K562 (cell line): Measurements from ENCODE around the gene POLL. TPM values are rescaled to one million over a fixed set of nuclear protein-coding genes. Genes with fewer than 3 reads are reported as not detected.

Source experiments
- GTF2B ChIP-seq: IDR thresholded peaks from 2 replicates; pipeline ENCODE4 v1.6.1; 2011; ENCODE audit not compliant: insufficient read length; ENCODE audit errors: extremely low read depth
- MXI1 ChIP-seq: IDR thresholded peaks from 2 replicates; pipeline ENCODE4 v1.6.1; 2011; ENCODE audit warnings: low read depth, mild to moderate bottlenecking, improper control_type of control experiment, low read length
- NCOA4 ChIP-seq: fragments of 450-650 bp; IDR thresholded peaks from 2 replicates; pipeline ENCODE4 v1.6.1; 2018; ENCODE audit warnings: mild to moderate bottlenecking; ENCODE audit not compliant: partially characterized antibody
- NFIC ChIP-seq: fragments of 450-650 bp; IDR thresholded peaks from 2 replicates; pipeline ENCODE4 v1.6.1; 2017; ENCODE audit warnings: mild to moderate bottlenecking, inconsistent platforms
- NR3C1 ChIP-seq: sonication (generic); formaldehyde crosslinking; IDR thresholded peaks from 2 replicates; pipeline ENCODE4 v1.8.1; 2022; ENCODE audit warnings: missing genetic modification reagents
- RFX5 ChIP-seq: IDR thresholded peaks from 2 replicates; pipeline ENCODE4 v1.6.1; 2011; ENCODE audit warnings: low read depth, mild to moderate bottlenecking, improper control_type of control experiment, low read length
- SMAD3 ChIP-seq: fragments of 450-650 bp; formaldehyde crosslinking; conservative IDR thresholded peaks from 2 replicates; pipeline ENCODE4 v1.4.0; 2020; ENCODE audit warnings: mild to moderate bottlenecking
- SMARCC2 ChIP-seq: fragments of 450-650 bp; IDR thresholded peaks from 2 replicates; pipeline ENCODE4 v1.6.1; 2017; ENCODE audit warnings: antibody characterized with exemption, moderate library complexity, mild to moderate bottlenecking, low read depth
- SRSF9 ChIP-seq: fragments of 200-400 bp; formaldehyde crosslinking; IDR thresholded peaks from 2 replicates; pipeline ENCODE4 v1.6.1; 2017; ENCODE audit warnings: low read depth, low read length, borderline replicate concordance
- TAF1 ChIP-seq: IDR thresholded peaks from 2 replicates; pipeline ENCODE4 v1.6.1; 2011; ENCODE audit warnings: mild to moderate bottlenecking, low read length, moderate library complexity; ENCODE audit not compliant: insufficient read depth, control insufficient read depth, severe bottlenecking; ENCODE audit errors: extremely low read depth
- TFAM ChIP-seq: fragments of 250-450 bp; sonication (Bioruptor Pico); conservative IDR thresholded peaks from 2 replicates; pipeline ENCODE4 v1.5.0; 2021; ENCODE audit warnings: mild to moderate bottlenecking, moderate library complexity
- UBTF ChIP-seq, 2 experiments: IDR thresholded peaks; 2 replicates each; pipeline ENCODE4 v1.6.1; 2012; ENCODE audit warnings: improper control_type of control experiment in 2 of 2, low read depth in 2 of 2, low read length in 2 of 2, borderline replicate concordance in 1 of 2
- ZNF184 ChIP-seq: sonication (generic); formaldehyde crosslinking; IDR thresholded peaks from 2 replicates; pipeline ENCODE4 v1.5.0; 2020; ENCODE audit warnings: missing genetic modification reagents
- polyA plus RNA-seq, 8 experiments: library from polyadenylated mRNA; depleted of rRNA in 4 of 8; stranded (reverse) in 5 of 8; unstranded in 3 of 8; fragments of >200 nt; fragmentation: Nextera tagmentation in 2 of 8; fragmentation: Illumina TruSeq in 1 of 8; extraction: Ambion mirVana in 2 of 8; extraction: Trizol in 1 of 8; gene quantifications; 2 replicates each; pipeline versions ENCODE4 v1.2.1 to v1.2.3, GENCODE V29; 2011 to 2014; ENCODE audit warnings: inconsistent platforms in 1 of 8, missing spikeins in 1 of 8
- total RNA-seq, 7 experiments: library from RNA; depleted of rRNA in 6 of 7; stranded (reverse); fragments of >200 nt in 6 of 7; fragmentation: Illumina TruSeq in 2 of 7; extraction: Trizol in 2 of 7; gene quantifications; 2 replicates each; pipeline versions ENCODE4 v1.2.1 to v1.2.3, GENCODE V29; 2011 to 2021; ENCODE audit warnings: low replicate concordance in 1 of 7
- TF ChIP-seq, protein P1 (sequence below): fragments of 450-650 bp; IDR thresholded peaks from 2 replicates; pipeline ENCODE4 v1.6.1; 2014; ENCODE audit warnings: low read depth, mild to moderate bottlenecking, moderate library complexity, borderline replicate concordance
- TF ChIP-seq, protein P2 (sequence below): fragments of 450-650 bp; formaldehyde crosslinking; conservative IDR thresholded peaks from 2 replicates; pipeline ENCODE4 v1.4.0; 2022; ENCODE audit warnings: mild to moderate bottlenecking, missing genetic modification characterization
- TF ChIP-seq, protein P3 (sequence below), 2 experiments: fragments of 450-650 bp; IDR thresholded peaks; 2 replicates each; pipeline ENCODE4 v1.6.1; 2018; ENCODE audit warnings: mild to moderate bottlenecking in 2 of 2, low read depth in 1 of 2; ENCODE audit not compliant: partially characterized antibody in 2 of 2
- TF ChIP-seq, protein P4 (sequence below): sonication (generic); formaldehyde crosslinking; IDR thresholded peaks from 2 replicates; pipeline ENCODE4 v1.8.0; 2022; ENCODE audit warnings: missing genetic modification reagents, mild to moderate bottlenecking, moderate library complexity, borderline replicate concordance

POLL gene
- total and polyA plus RNA-seq, 9 of the 15 experiments (the other 6 are each of a cell fraction or from before 2014, with no cell fraction given): 1.2 to 18.7 (median 10.9) TPM

GRCh38 chr10:101588879-101589278, 822 bp upstream of the POLL start (continued):
- TF ChIP-seq MXI1: no peak
- peak; percentile 36; the same call in 1 of the 2 replicates for TF ChIP-seq SMARCC2
- no peak for TF ChIP-seq TFAM (CRISPR knock-in tag)
- TF ChIP-seq, protein P1, sequence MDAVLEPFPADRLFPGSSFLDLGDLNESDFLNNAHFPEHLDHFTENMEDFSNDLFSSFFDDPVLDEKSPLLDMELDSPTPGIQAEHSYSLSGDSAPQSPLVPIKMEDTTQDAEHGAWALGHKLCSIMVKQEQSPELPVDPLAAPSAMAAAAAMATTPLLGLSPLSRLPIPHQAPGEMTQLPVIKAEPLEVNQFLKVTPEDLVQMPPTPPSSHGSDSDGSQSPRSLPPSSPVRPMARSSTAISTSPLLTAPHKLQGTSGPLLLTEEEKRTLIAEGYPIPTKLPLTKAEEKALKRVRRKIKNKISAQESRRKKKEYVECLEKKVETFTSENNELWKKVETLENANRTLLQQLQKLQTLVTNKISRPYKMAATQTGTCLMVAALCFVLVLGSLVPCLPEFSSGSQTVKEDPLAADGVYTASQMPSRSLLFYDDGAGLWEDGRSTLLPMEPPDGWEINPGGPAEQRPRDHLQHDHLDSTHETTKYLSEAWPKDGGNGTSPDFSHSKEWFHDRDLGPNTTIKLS: no peak
- TF ChIP-seq NCOA4: no peak
- TF ChIP-seq SRSF9: no peak
- TF ChIP-seq GTF2B: no peak
- no peak for TF ChIP-seq NR3C1 (CRISPR knock-in tag)
- TF ChIP-seq, protein P2, sequence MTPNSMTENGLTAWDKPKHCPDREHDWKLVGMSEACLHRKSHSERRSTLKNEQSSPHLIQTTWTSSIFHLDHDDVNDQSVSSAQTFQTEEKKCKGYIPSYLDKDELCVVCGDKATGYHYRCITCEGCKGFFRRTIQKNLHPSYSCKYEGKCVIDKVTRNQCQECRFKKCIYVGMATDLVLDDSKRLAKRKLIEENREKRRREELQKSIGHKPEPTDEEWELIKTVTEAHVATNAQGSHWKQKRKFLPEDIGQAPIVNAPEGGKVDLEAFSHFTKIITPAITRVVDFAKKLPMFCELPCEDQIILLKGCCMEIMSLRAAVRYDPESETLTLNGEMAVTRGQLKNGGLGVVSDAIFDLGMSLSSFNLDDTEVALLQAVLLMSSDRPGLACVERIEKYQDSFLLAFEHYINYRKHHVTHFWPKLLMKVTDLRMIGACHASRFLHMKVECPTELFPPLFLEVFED: no peak
- no peak for TF ChIP-seq TAF1
- peak; percentile 73 for TF ChIP-seq NFIC
- TF ChIP-seq ZNF184 (CRISPR knock-in tag): no peak
- TF ChIP-seq, protein P3, sequence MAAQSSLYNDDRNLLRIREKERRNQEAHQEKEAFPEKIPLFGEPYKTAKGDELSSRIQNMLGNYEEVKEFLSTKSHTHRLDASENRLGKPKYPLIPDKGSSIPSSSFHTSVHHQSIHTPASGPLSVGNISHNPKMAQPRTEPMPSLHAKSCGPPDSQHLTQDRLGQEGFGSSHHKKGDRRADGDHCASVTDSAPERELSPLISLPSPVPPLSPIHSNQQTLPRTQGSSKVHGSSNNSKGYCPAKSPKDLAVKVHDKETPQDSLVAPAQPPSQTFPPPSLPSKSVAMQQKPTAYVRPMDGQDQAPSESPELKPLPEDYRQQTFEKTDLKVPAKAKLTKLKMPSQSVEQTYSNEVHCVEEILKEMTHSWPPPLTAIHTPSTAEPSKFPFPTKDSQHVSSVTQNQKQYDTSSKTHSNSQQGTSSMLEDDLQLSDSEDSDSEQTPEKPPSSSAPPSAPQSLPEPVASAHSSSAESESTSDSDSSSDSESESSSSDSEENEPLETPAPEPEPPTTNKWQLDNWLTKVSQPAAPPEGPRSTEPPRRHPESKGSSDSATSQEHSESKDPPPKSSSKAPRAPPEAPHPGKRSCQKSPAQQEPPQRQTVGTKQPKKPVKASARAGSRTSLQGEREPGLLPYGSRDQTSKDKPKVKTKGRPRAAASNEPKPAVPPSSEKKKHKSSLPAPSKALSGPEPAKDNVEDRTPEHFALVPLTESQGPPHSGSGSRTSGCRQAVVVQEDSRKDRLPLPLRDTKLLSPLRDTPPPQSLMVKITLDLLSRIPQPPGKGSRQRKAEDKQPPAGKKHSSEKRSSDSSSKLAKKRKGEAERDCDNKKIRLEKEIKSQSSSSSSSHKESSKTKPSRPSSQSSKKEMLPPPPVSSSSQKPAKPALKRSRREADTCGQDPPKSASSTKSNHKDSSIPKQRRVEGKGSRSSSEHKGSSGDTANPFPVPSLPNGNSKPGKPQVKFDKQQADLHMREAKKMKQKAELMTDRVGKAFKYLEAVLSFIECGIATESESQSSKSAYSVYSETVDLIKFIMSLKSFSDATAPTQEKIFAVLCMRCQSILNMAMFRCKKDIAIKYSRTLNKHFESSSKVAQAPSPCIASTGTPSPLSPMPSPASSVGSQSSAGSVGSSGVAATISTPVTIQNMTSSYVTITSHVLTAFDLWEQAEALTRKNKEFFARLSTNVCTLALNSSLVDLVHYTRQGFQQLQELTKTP (IDR thresholded peaks at IDR 0.05; ENCODE audit: low read depth in 1 of 2, partially characterized antibody in 2 of 2): peak in 1 of 2 experiments; percentile 89
- peak; percentile 94 for TF ChIP-seq RFX5
- TF ChIP-seq, protein P4, sequence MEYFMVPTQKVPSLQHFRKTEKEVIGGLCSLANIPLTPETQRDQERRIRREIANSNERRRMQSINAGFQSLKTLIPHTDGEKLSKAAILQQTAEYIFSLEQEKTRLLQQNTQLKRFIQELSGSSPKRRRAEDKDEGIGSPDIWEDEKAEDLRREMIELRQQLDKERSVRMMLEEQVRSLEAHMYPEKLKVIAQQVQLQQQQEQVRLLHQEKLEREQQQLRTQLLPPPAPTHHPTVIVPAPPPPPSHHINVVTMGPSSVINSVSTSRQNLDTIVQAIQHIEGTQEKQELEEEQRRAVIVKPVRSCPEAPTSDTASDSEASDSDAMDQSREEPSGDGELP (CRISPR knock-in tag): peak; percentile 15; the same call in 1 of the 2 replicates
- TF ChIP-seq SMAD3 (CRISPR knock-in tag): no peak
- TF ChIP-seq UBTF (IDR thresholded peaks at IDR 0.05; ENCODE audit: borderline replicate concordance in 1 of 2, low read depth in 2 of 2, low read length in 2 of 2): no peak
